Fibroblast of the aortic adventitia (primary cell): Measurements from ENCODE around the gene C21orf58. TPM values are rescaled to one million over a fixed set of nuclear protein-coding genes. Genes with fewer than 3 reads are reported as not detected.

Experiments
- DNase-seq: peaks from one replicate; pipeline ENCODE4 v3.0.0-alpha.2; 2010; ENCODE audit warnings: low read depth
- H3K4me3 ChIP-seq: 2 replicates; pipeline ENCODE4 v1.5.1; 2011; ENCODE audit warnings: low read depth, mild to moderate bottlenecking, control low read depth, low read length, moderate library complexity
- CTCF ChIP-seq: IDR thresholded peaks from 2 replicates; pipeline ENCODE4 v1.5.1; 2011; ENCODE audit warnings: mild to moderate bottlenecking, low read length, control low read depth, inconsistent platforms; ENCODE audit not compliant: insufficient read depth
- total RNA-seq: library from RNA; depleted of rRNA; stranded (reverse); fragments of >200 nt; gene quantifications from 2 replicates; pipeline ENCODE4 v1.2.3, GENCODE V29; 2012; ENCODE audit warnings: low replicate concordance

Gene C21orf58
- total RNA-seq, 1 donor = 10.2 TPM

GRCh38 chr21:46366966-46367365, 43.3 kb upstream of the C21orf58 start:
- H3K4me3 ChIP-seq = no peak overlapping the region
- TF ChIP-seq CTCF = no peak
- DNase-seq = no peak

GRCh38 chr21:46366561-46366960, 42.9 kb upstream of the C21orf58 start:
- no peak overlapping the region for H3K4me3 ChIP-seq
- TF ChIP-seq CTCF = no peak
- DNase-seq = no peak

GRCh38 chr21:46366091-46366490, 42.4 kb upstream of the C21orf58 start:
- DNase-seq = no peak
- no peak for TF ChIP-seq CTCF
- no peak overlapping the region for H3K4me3 ChIP-seq

- no peak for DNase-seq
- TF ChIP-seq CTCF = no peak
- no peak overlapping the region for H3K4me3 ChIP-seq
Measured at GRCh38 chr21:46363698-46364097, 40.0 kb upstream of the C21orf58 start.

GRCh38 chr21:46362946-46363345, 39.3 kb upstream of the C21orf58 start:
- TF ChIP-seq CTCF = no peak
- no peak overlapping the region for H3K4me3 ChIP-seq
- no peak for DNase-seq

GRCh38 chr21:46361935-46362334, 38.3 kb upstream of the C21orf58 start:
- no peak for DNase-seq
- no peak overlapping the region for H3K4me3 ChIP-seq
- TF ChIP-seq CTCF = no peak

- H3K4me3 ChIP-seq = no peak overlapping the region
- no peak for DNase-seq
- TF ChIP-seq CTCF = no peak
Measured at GRCh38 chr21:46361176-46361575, 37.5 kb upstream of the C21orf58 start.
